Muscle layer of colon (tissue), 2 donors: ENCODE results near the gene PRR18.
"Not testable (repeated sequence)": the region's sequence is repeated elsewhere in the genome, so short reads cannot be mapped to it uniquely, and the experiment has no call there.

ENCODE experiments used
- H3K27ac ChIP-seq: one replicate; pipeline ENCODE4 v1.7.0; 2013; ENCODE audit warnings: low read depth, mild to moderate bottlenecking, low read length, moderate library complexity
- H3K27me3 ChIP-seq, 2 donors: one replicate each; pipeline ENCODE4 v1.7.0; 2013; ENCODE audit warnings: low read length in 2 of 2, mild to moderate bottlenecking in 2 of 2; ENCODE audit not compliant: insufficient read depth in 2 of 2, control insufficient read depth in 1 of 2
- H3K36me3 ChIP-seq: one replicate; pipeline ENCODE4 v1.7.0; 2013; ENCODE audit warnings: mild to moderate bottlenecking, low read length; ENCODE audit not compliant: insufficient read depth
- H3K4me1 ChIP-seq: one replicate; pipeline ENCODE4 v1.7.0; 2013; ENCODE audit warnings: mild to moderate bottlenecking, low read length; ENCODE audit not compliant: insufficient read depth
- H3K4me3 ChIP-seq, 2 donors: one replicate each; pipeline ENCODE4 v1.7.0; 2013; ENCODE audit warnings: low read length in 2 of 2, low read depth in 1 of 2, mild to moderate bottlenecking in 1 of 2, moderate library complexity in 1 of 2
- H3K9ac ChIP-seq: one replicate; pipeline ENCODE4 v1.7.0; 2013; ENCODE audit warnings: low read length
- H3K9me3 ChIP-seq: one replicate; pipeline ENCODE4 v1.7.0; 2013; ENCODE audit warnings: mild to moderate bottlenecking, low read length
- donor health status: abdominal sarcoma.
- donor health status: Adenocarcinoma of cecum.

Gene PRR18, protein sequence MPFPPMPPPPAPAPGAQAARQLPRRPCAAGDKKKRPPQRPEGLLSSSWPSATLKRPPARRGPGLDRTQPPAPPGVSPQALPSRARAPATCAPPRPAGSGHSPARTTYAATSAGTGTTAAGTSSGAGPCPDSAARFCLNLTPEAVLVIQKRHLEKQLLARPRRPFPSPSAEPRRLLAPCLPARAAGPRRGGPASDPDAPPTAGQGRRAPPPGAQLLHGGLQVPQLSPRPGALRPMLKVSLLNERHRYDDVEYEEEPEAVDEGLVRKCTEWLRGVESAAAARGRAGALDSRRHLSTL

GRCh38 chr6:166308033-166308768 is at the start of gene PRR18:
Gene PRR18, minus strand, starts transcription at chr6:166308392. Its CDS starts 250 bp downstream, at chr6:166308142.
- no peak within 1 kb of the TSS for H3K9ac ChIP-seq

GRCh38 chr6:166355552-166355951 is 47.4 kb upstream of the PRR18 start:
- no peaks in the 10 kb centered on the region for H3K9me3 ChIP-seq
- no peak overlapping the region for H3K9ac ChIP-seq
- no peaks in the 10 kb centered on the region for H3K27me3 ChIP-seq
- H3K4me3 ChIP-seq: no peak overlapping the region
- no peaks in the 10 kb centered on the region for H3K36me3 ChIP-seq
- H3K4me1 ChIP-seq: no peaks in the 10 kb centered on the region
- no peak overlapping the region for H3K27ac ChIP-seq

More at GRCh38 chr6:166308033-166308768, at the start of gene PRR18:
- Histone ChIP-seq H3K4me1 (no peaks in the 10 kb centered on the region), H3K27me3 (peaks cover 4 to 43% of the 10 kb centered on the region in 2 donors), H3K27ac (no peak within 1 kb of the TSS), H3K36me3 (no peaks in the 10 kb centered on the region), H3K4me3 (peak within 1 kb of the TSS in 1 of 2 donors; percentile 20), H3K9me3 (no peaks in the 10 kb centered on the region)

- no peak overlapping the region for H3K27ac ChIP-seq
- no peaks in the 10 kb centered on the region for H3K4me1 ChIP-seq
- no peaks in the 10 kb centered on the region for H3K36me3 ChIP-seq
These were observed 46.8 kb upstream of the PRR18 start for GRCh38 chr6:166354965-166355364.

DNA sequence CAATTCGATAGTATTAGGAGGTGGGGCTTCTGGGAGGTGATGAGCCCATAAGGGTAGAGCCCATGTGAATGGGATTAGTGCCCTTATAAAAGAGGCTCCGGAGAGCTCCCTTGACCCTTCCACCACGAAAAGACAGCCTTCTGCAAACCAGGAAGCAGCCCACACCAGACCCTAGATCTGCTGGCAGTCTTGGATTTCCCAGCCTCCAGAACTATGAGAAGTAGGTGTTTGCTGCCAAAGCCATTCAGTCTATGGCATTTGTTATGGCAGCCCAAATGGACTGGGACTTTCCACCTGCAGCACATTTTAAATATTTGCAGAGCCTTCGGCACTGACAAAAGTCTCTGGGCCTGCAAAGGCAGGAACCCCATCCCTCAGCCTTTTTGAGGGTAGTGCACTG is 46.0 kb upstream of the PRR18 start:
- Histone ChIP-seq H3K4me3 (no peak overlapping the region), H3K9ac (no peak overlapping the region), H3K36me3 (no peaks in the 10 kb centered on the region), H3K4me1 (no peaks in the 10 kb centered on the region), H3K9me3 (no peaks in the 10 kb centered on the region), H3K27ac (no peak overlapping the region), H3K27me3 (no peaks in the 10 kb centered on the region)

More at GRCh38 chr6:166354965-166355364, 46.8 kb upstream of the PRR18 start:
- Histone ChIP-seq H3K9ac (no peak overlapping the region), H3K9me3 (no peaks in the 10 kb centered on the region), H3K4me3 (no peak overlapping the region), H3K27me3 (no peaks in the 10 kb centered on the region)

DNA sequence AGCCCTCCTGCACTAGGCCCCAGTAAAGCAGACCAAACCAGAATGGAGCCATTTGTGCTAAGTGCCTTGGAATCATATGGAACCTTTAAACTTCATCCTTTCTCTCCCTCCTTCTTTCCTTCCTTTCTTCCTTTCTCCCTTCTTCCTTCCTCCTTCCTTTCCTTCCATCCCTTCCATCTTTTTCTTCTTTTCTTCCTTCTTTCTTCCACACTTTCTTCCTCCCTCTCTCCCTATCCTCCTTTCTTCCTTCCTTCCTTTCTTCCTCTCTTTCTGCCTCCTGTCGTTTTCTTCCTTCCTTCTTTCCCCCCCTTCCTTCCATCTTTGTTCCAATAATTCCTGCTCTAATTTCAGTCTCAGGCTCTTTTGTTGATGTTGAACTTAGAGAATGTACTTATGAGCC is 45.3 kb upstream of the PRR18 start:
- no peak overlapping the region for H3K27ac ChIP-seq
- H3K36me3 ChIP-seq: no peaks in the 10 kb centered on the region
- H3K9ac ChIP-seq: no peak overlapping the region
- H3K9me3 ChIP-seq: no peaks in the 10 kb centered on the region
- H3K4me1 ChIP-seq: no peaks in the 10 kb centered on the region
- no peak overlapping the region for H3K4me3 ChIP-seq
- H3K27me3 ChIP-seq: no peaks in the 10 kb centered on the region

GRCh38 chr6:166352923-166353322 is 44.7 kb upstream of the PRR18 start:
- no peak overlapping the region for H3K4me3 ChIP-seq
- H3K9me3 ChIP-seq: no peaks in the 10 kb centered on the region
- H3K4me1 ChIP-seq: no peaks in the 10 kb centered on the region
- no peaks in the 10 kb centered on the region for H3K27me3 ChIP-seq
- no peaks in the 10 kb centered on the region for H3K36me3 ChIP-seq
- no peak overlapping the region for H3K9ac ChIP-seq
- no peak overlapping the region for H3K27ac ChIP-seq

DNA sequence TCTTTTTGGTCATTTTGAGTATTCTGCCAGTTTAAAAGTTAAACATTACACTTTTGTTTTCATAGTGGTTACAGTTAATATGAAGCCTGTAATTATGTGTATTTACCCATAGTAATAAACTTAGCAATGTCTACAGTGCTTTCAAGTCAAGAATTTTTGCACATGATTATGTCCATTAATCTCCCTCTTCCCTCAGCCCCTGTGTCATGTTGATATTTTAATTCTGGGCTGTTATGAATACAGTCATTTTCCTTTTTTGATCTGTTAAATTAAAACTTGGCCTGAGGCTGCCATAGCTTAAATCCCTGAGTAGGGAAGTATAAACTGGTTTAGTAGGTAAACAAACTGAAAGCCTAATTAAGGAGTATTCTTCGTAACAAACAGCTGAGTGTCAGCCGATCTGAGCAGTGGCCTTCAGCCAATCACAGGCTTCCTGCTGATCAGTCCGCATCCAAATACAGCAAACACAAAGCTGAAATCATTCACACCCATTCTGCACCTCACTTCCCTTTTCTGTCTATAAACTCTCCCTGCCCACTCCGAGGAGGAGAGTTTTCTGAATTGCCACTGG is 43.6 kb upstream of the PRR18 start:
- Histone ChIP-seq H3K4me3 (no peak overlapping the region), H3K27ac (no peak overlapping the region), H3K4me1 (no peaks in the 10 kb centered on the region), H3K9ac (no peak overlapping the region), H3K27me3 (no peaks in the 10 kb centered on the region), H3K9me3 (no peaks in the 10 kb centered on the region), H3K36me3 (no peaks in the 10 kb centered on the region)

DNA sequence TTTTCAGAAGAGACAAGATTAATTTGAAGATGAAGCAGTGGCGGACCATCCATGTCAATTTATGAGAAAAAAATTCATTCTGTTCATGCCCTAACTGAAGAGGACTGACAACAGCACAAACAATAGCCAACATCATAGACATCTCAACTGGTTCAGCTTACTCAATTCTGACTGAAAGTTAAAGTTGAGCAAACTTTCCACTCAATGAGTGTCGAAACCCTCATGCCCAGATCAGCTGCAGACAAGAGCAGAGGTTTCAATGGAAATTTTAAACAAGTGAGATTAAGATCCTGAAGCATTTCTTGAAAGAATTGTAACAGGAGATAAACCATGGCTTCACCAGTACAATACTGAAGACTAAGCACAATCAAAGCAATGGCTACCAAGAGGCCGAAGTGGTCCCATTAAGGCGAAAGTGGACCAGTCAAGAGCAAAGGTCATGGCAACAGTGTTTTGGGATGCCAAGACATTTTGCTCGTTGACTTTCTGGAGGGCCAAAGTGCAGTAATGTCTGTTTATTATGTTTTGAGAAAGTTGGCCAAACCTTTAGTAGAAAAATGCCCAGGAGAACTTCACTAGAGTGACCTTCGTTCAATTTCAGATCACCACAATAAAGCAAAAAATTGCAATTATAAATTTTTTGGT is 40.2 kb upstream of the PRR18 start:
- Histone ChIP-seq H3K27ac (no peak overlapping the region), H3K9me3 (no peaks in the 10 kb centered on the region), H3K27me3 (no peaks in the 10 kb centered on the region), H3K36me3 (no peaks in the 10 kb centered on the region), H3K9ac (no peak overlapping the region), H3K4me1 (peaks cover 2% of the 10 kb centered on the region), H3K4me3 (no peak overlapping the region)

DNA sequence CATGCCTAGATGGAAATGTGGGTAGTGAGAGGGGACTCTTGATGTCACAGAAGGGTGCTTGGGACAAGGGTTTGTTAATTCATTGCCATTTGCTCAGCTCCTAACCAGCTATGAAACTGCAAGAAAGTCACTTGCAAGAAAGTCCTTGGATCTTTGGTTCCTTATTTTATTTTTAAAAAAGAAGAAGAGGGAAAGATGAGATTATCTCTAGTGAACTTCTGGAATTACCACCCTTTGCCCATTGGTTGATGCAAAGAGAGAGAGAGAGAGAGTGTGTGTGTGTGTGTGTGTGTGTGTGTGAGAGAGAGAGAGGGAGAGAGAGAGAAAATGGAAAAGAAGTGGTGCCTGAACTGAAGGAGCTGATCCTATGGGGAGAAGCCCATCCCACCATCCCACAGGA is 38.8 kb upstream of the PRR18 start:
- Histone ChIP-seq H3K27me3 (no peaks in the 10 kb centered on the region), H3K36me3 (no peaks in the 10 kb centered on the region), H3K27ac (no peak overlapping the region), H3K4me3 (no peak overlapping the region), H3K9me3 (no peaks in the 10 kb centered on the region), H3K4me1 (peaks cover 6% of the 10 kb centered on the region), H3K9ac (no peak overlapping the region)

GRCh38 chr6:166346449-166346848 is 38.3 kb upstream of the PRR18 start:
- Histone ChIP-seq H3K27me3 (no peaks in the 10 kb centered on the region), H3K4me1 (peaks cover 7% of the 10 kb centered on the region), H3K9me3 (no peaks in the 10 kb centered on the region), H3K9ac (no peak overlapping the region), H3K36me3 (no peaks in the 10 kb centered on the region), H3K4me3 (no peak overlapping the region), H3K27ac (no peak overlapping the region)

GRCh38 chr6:166345672-166346071 is 37.5 kb upstream of the PRR18 start:
- not testable (repeated sequence) for H3K27me3 ChIP-seq, H3K36me3 ChIP-seq, H3K9me3 ChIP-seq, H3K27ac ChIP-seq, H3K4me3 ChIP-seq, H3K9ac ChIP-seq
- peaks cover 13% of the 10 kb centered on the region for H3K4me1 ChIP-seq
